K562 (cell line): Measurements from ENCODE around the gene ARIH1.

Source experiments
- ATF7 ChIP-seq: fragments of 450-650 bp; IDR thresholded peaks from 2 replicates; pipeline ENCODE4 v1.7.1; 2014; ENCODE audit warnings: mild to moderate bottlenecking, moderate library complexity
- E2F5 ChIP-seq: sonication (generic); formaldehyde crosslinking; IDR thresholded peaks from 2 replicates; pipeline ENCODE4 v1.8.0; 2022; ENCODE audit warnings: mild to moderate bottlenecking, missing genetic modification reagents
- GTF2A2 ChIP-seq: IDR thresholded peaks from 2 replicates; pipeline ENCODE4 v1.6.1; 2016; ENCODE audit warnings: mild to moderate bottlenecking, missing genetic modification characterization, missing compliant biosample characterization
- ILK ChIP-seq: fragments of 450-650 bp; IDR thresholded peaks from 2 replicates; pipeline ENCODE4 v1.6.1; 2016; ENCODE audit warnings: missing genetic modification characterization, low read depth, mild to moderate bottlenecking, missing compliant biosample characterization, moderate library complexity, borderline replicate concordance
- MAZ ChIP-seq, 2 experiments: fragments of 450-650 bp in 1 of 2; sonication (generic) in 1 of 2; formaldehyde crosslinking; IDR thresholded peaks in 1 of 2; conservative IDR thresholded peaks in 1 of 2; 2 replicates each; pipeline versions ENCODE4 v1.4.0 to v1.5.0; 2020; ENCODE audit warnings: mild to moderate bottlenecking in 1 of 2, missing genetic modification reagents in 1 of 2
- NFE2L1 ChIP-seq: fragments of 450-650 bp; IDR thresholded peaks from 2 replicates; pipeline ENCODE4 v1.6.1; 2016; ENCODE audit warnings: missing genetic modification characterization, low read depth, mild to moderate bottlenecking, missing compliant biosample characterization, moderate library complexity, borderline replicate concordance
- POLR2A ChIP-seq: fragments of 450-650 bp; conservative IDR thresholded peaks from 2 replicates; pipeline ENCODE4 v1.6.1; 2016
- SREBF2 ChIP-seq: sonication (generic); formaldehyde crosslinking; IDR thresholded peaks from 2 replicates; pipeline ENCODE4 v1.4.0; 2020; ENCODE audit warnings: mild to moderate bottlenecking, missing genetic modification reagents
- SRSF1 ChIP-seq: fragments of 200-400 bp; formaldehyde crosslinking; IDR thresholded peaks from 2 replicates; pipeline ENCODE4 v1.6.1; 2017; ENCODE audit warnings: mild to moderate bottlenecking, low read depth, low read length, moderate library complexity
- ZNF174 ChIP-seq: fragments of 250-450 bp; sonication (Bioruptor Pico); IDR thresholded peaks from 2 replicates; pipeline ENCODE4 v1.4.0; 2020; ENCODE audit warnings: mild to moderate bottlenecking
- ZNF274 ChIP-seq: IDR thresholded peaks from 2 replicates; pipeline ENCODE4 v1.6.1; 2011; ENCODE audit warnings: low read depth, mild to moderate bottlenecking, low read length, moderate library complexity, borderline replicate concordance
- TF ChIP-seq, protein P1 (sequence below): sonication (generic); formaldehyde crosslinking; IDR thresholded peaks from 2 replicates; pipeline ENCODE4 v1.5.0; 2020; ENCODE audit warnings: missing genetic modification reagents
- TF ChIP-seq, protein P2 (sequence below): fragments of 250-450 bp; sonication (Bioruptor Pico); IDR thresholded peaks from 2 replicates; pipeline ENCODE4 v1.8.0; 2022; ENCODE audit warnings: inconsistent platforms

DNA sequence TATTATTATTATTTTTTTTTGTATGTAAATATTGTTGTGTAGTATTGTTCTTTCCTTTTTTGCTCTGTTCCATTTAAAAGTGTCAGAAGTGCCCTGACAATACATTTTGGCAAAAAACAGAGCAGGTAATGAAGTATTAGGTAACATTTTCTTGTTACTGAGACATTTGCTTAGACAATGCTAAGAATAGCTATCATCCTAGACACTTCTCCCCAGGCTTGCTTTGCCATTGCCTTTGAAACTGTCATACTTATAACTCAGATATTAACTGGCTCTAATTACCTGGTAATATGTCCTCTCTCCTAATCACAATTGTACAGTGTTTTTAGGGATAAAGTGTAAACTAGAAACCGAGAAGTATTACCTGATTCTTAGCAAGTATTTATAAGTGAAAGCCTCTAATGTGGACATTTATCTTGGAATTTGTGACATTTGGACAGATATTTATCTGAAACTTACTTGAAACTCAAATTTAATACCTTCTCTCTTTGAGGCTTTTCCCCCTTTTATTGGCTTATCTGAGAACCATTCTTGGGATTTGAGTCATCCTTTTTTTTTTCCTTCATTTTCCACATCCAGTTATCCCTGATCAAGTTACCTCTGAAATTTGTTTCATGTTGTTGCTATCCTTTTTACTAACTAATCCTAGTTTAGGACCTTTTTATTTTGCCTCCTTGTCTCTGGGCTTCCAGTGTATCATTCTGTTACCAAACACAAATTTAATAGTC, 13.1 kb downstream of the ARIH1 start:
- TF ChIP-seq ZNF174, result no peak
- TF ChIP-seq, protein P1, sequence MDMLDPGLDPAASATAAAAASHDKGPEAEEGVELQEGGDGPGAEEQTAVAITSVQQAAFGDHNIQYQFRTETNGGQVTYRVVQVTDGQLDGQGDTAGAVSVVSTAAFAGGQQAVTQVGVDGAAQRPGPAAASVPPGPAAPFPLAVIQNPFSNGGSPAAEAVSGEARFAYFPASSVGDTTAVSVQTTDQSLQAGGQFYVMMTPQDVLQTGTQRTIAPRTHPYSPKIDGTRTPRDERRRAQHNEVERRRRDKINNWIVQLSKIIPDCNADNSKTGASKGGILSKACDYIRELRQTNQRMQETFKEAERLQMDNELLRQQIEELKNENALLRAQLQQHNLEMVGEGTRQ (CRISPR knock-in tag), result no peak
- no peak for TF ChIP-seq SREBF2
- TF ChIP-seq POLR2A, result no peak
- TF ChIP-seq ILK (tag), result no peak
- TF ChIP-seq ATF7, result no peak
- TF ChIP-seq GTF2A2 (tag), result no peak
- TF ChIP-seq NFE2L1, result no peak
- no peak for TF ChIP-seq ZNF274
- no peak for TF ChIP-seq MAZ (CRISPR knock-in tag; conservative IDR thresholded peaks at IDR 0.05 in 1 of 2, IDR thresholded peaks at IDR 0.05 in 1 of 2)
- TF ChIP-seq E2F5 (CRISPR knock-in tag), result no peak
- TF ChIP-seq, protein P2, sequence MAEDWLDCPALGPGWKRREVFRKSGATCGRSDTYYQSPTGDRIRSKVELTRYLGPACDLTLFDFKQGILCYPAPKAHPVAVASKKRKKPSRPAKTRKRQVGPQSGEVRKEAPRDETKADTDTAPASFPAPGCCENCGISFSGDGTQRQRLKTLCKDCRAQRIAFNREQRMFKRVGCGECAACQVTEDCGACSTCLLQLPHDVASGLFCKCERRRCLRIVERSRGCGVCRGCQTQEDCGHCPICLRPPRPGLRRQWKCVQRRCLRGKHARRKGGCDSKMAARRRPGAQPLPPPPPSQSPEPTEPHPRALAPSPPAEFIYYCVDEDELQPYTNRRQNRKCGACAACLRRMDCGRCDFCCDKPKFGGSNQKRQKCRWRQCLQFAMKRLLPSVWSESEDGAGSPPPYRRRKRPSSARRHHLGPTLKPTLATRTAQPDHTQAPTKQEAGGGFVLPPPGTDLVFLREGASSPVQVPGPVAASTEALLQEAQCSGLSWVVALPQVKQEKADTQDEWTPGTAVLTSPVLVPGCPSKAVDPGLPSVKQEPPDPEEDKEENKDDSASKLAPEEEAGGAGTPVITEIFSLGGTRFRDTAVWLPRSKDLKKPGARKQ, result no peak
- no peak for TF ChIP-seq SRSF1
